Colon (tissue), 2 donors: ENCODE results near the gene ZNF580.

Experiments used
- FAIRE-seq: peaks from 2 replicates; lab custom pipeline; 2012; peaks lifted over from hg19 to GRCh38; lab: Jason Lieb, UNC
- donor health status: control.
- donor health status: control.

ZNF580 gene

DNA sequence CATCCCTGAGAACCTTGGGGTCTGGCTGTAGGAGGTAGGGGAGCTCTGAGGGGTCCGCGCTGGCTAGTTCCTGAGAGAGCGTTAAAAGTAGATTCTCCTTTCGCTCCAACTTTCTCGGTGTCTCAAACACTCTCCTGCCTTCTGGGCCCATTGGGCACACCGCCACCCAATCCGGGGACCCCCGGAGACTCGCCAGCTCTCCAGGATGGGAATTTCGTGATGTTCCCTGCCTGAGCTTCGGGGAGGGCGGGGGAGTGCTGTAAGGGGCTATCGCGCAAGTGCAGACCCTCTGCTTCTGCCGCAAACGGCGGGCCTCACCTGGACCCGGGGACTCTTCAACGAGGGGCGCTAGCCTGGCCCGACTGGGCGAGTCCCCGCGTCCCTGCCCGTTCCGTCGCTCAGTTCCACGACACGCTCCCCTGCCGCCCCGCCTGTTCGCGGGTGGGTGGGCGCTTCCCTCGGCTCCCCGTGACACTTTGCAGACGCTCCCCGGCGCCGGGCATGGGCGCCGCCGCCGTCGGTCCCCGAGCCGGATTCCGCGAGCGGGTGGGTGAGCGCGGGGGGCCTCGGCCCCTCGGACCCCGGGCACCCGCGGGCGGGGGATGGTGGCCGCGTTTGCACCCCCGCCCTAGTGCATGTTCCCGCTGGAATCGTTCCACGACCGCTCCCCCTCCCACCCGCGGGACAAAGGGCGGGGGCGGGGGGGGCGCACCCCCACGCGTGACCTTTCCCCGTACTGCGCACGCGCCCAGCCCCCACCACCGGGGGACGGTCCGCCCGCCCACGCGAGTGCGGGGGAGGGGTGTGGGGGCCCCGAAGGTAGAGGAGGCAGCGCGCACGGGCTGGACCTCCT is 7.2 kb downstream of the ZNF580 start, which contains the start of gene CCDC106:
Gene CCDC106, plus strand, starts transcription at position 481 of the 853 bp plus-strand sequence. CDS start 835 bp downstream, outside the sequence.
- FAIRE-seq = no peak

DNA sequence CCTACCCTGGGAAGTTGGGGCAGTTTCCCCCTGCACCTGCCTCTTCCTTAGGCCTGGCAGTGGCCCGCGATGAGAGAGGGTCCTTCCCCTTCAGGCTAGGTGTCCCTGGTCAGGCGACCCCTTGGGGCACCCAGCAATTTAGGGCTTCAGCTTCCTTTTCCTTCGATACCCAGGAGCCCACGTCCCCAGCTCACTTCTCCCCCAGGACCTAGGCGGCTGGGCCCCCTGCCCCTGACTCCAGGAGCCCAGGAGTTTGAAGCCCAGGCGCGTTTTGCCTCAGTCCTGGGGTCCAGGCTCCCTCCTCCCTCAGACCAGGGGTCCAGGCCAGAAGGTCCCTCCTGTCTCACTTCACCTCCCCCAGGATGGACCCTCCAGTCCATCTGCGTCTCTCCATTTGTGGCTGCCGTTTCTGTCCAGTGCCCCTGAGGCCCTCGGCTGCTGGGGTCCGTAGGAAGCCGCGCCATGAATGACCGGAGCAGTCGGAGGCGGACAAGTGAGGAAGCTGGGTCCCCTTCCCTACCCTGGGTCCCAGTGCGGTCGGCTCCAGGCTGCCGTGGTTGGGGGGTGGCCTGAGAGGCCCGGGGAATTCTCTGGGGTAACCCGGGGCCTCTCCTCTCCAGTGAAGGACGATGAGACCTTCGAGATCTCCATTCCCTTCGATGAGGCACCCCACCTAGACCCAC is 7.9 kb downstream of the ZNF580 start:
- FAIRE-seq = no peak

DNA sequence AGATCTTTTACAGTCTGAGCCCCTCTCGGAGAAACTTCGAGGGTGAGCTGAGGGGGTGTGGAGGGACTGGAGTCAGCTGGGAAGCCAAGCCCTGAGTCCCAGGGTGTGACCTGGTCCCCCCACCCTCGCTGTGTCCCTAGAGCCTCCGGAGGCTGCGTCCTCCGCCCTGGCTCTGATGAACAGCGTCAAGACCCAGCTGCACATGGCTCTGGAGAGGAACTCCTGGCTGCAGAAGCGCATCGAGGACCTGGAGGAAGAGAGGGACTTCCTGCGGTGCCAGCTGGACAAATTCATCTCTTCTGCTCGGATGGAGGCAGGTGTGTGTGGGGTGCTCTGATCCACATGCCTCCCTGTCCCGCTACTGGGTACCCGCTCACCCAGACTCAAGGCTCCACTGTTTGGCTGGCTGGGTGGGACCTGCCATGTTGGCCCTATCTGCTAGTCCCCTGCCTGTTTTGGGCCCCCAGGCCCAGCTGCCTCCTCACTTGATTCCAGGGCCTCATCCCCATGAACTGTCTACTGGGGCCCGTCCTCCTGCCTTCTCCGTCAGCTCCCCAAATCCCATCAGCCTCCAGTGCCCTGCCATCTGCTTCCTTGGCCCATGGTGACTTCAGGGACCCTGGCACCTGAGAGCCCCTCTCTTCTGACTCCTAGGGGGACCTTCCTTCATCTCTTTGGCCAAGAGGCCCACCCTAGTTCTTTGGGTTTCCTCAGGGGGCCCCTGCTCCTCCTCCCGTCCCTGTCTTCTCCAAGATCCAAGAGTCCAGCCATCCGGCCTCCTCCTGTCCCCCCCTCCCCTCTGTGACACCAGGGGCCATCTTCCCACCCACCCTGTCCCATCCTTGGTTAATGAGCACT is 8.7 kb downstream of the ZNF580 start:
- no peak for FAIRE-seq

DNA sequence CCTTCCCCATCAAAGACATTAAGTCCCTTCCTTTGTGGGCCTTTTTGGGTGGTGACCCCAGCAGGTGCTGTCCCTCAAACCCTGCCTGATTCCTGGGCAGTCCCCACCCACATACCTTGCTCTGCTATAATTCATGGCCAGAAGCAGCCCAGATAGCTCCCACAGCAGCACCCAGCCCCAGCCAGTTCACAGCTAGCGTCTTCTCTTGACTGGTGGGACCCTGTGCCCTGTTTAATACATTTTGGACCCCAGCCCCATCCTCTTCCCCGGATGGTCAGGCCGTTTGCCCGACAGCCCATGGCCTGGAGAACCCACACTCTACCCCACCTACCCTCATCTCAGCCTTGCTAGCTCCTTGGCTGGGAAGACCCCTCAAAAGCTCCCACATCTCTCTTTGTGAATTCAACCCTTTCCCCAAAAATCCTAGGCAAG is 9.3 kb downstream of the ZNF580 start:
- no peak for FAIRE-seq

DNA sequence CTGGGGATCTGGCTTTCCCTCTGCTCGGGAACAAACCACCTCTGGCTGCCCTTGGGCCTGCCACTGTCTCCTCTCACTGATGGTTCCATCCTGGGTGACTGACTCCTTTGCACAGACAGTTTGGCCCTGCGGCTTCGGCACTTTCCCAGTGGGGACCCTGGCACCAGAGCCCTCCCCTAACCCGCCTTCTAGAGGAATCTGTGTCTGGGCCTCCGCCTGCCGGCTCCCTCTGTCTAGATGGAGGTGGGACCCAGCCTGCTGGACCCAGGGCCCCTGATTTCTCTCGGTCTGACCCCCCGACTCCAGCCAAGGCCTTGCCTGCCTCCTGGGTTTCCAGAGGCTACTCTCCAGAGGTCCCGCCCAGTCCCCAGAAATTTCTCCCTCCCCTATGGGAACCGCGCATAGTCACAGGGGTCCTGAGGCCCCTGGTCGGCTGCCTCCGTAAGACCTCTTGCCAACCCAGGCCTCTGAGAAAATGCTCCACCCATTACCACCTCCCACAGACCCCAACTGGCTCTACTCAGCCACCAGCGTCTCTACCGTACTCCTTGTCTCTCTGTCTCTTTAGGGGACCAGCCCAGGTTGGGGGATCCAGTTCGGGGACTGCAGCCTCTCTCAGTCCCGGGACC is 9.9 kb downstream of the ZNF580 start:
- FAIRE-seq = no peak

DNA sequence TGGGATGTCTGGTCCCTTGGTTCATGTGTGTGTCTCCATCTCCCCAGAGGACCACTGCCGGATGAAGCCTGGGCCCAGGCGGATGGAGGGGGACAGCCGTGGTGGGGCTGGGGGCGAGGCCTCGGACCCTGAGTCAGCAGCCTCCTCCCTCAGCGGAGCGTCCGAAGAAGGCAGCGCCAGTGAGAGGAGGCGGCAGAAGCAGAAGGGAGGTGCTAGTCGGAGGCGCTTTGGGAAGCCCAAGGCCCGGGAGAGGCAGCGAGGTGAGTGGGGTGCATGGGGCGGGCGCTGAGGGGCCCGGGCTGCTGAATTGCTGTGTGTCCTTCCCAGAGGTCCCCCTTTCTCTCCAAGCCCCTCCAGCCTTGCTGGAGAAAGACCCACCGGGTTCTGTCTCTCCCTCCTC is 10.4 kb downstream of the ZNF580 start:
- FAIRE-seq = no peak

DNA sequence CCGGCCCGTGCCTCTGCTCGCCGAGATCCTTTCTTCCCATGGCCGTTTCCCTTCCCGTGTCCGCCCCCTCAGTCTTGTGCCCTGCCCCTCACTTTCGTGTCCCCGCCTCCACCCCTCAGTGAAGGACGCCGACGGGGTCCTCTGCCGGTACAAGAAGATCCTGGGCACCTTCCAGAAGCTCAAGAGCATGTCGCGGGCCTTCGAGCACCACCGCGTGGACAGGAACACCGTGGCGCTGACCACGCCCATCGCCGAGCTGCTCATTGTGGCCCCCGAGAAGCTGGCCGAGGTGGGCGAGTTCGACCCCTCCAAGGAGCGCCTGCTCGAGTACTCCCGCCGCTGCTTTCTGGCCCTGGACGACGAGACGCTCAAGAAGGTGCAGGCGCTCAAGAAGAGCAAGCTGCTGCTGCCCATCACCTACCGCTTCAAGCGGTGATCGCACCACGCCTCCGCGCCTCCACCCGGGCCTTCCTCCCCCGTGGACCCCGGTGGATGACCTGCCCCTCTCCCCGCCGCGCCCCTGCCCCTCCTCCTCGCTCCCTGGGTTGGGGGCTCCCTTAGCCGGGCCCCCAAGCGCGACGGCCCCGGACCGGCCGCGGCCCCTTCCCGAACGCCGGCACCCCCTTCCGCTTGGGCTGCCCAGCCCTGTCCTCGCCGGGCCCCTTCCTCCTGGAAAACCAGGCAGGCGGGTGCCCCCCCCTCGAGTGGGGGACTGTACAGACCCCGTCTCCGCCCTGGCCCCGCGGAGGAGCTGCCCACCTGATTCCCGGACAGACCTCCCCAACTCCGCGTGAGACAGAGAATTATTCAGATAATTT is 11.7 kb downstream of the ZNF580 start:
- no peak for FAIRE-seq

DNA sequence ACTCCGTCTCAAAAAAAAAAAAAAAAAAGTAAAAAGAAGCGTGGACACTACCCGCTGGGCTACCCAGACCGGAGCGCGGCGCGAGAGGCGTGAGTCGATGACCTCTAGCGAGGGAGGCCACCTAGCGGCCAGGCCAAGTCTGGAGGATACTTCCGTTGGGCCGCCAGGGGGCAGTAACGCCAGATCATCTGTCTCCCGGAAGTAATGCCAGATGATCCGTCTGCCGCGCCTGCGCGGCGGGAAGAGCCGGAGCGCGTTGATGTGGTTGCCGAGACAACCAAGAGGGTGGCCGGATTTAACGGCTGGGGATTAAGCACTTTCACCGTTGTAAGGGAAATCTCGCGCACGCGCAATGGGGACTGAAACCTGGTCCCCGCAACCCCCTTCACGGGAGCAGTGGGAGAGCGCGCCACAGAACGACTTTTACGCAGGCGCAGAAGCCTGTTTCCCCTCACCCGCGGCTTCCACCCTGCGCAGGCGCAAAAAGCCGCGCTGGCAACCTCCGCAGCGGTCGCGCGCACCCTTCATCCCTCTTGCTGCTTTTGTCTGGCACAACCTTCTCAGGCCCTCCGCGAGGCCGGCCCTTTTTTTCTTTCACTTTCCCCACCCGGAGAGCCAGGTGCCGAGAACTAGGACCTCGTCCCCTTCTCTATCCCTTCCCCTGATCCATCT is 13.0 kb downstream of the ZNF580 start:
- FAIRE-seq = no peak

DNA sequence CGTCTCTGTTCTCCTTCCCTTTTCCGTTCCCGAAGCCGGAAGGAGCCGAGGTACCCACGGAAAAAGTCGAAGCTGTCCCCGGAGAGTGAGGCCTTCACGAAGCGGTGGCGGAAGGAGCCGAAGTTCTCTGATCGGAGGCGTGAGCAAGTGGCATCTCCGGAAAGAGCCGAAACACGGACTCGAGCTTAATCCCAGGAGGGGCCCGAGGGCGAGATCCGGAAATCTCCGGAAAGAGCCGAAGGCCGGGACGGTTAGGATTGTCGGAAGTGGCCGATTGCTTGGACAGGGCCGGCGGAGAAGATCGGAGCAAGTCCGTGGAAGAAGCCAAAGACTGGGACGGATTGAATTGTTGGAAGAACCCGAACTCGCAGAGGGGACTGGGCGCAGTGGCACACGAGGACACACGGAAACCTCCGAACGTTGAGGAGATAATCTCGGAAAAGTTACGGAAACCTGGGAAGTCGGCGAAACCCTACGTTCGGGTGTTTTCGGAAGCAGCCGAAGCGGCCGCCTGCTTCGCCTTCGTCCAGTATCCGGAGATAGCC is 13.6 kb downstream of the ZNF580 start:
- peak; percentile 94 for FAIRE-seq

DNA sequence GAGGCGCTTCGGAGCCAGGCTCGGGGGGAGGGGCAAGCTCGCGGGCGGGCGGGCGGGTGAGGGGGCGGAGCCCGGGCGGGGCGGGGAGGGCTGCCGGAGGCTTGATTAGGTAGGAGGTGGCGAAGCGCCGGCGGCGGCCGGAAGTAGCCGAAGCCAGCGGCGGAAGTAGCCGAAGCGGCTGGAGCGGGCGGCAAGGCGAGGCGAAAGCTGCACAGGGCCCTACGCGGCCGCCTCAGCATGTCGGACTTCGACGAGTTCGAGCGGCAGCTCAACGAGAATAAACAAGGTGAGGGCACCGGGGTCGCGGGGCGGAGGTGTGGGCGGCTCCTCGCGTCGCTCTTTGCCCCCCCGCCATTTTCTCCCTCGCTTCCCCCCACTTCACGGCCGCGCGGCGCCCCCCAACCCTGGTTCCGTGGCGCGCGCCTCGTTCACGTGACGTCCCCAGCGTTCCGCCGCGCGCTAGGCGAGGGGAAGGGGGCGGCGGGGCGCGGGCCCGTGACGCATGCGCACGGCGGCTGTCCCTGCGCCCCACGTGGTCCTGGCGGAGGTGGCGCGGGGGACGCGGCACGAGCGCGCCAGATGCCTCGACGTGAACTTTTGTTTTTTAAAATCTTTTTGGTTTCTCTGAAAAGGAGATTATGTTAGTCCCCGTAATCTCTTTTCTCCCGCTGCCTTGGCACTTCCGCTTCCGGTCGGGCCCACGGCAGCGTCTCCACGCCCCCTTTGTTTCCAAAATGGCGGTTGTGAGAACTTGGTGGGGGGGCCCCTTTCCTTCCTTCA is 14.3 kb downstream of the ZNF580 start, which contains the start of gene U2AF2:
Gene U2AF2, plus strand, starts transcription at position 168 of the 780 bp plus-strand sequence. Its CDS starts 70 bp downstream, at position 238.
- FAIRE-seq = no peak

DNA sequence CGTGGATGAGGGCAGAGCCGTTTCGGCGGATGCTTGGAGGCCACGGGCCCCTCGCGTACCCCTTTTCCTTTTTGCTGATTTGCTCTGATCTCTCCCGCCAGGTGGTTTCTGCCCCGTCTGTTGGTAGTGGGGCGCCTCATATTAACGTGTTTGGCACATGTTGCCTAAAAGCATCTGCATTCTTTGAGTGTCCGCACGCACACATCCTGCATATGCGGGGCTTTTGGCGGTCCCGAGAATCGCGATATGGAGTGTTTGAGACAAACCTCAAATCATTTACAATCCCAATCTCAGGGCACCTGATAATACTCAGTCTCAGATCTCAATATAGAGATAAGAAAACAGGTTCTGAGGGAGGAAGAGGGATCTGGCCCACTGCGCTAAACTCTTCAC is 14.8 kb downstream of the ZNF580 start:
- FAIRE-seq = no peak

DNA sequence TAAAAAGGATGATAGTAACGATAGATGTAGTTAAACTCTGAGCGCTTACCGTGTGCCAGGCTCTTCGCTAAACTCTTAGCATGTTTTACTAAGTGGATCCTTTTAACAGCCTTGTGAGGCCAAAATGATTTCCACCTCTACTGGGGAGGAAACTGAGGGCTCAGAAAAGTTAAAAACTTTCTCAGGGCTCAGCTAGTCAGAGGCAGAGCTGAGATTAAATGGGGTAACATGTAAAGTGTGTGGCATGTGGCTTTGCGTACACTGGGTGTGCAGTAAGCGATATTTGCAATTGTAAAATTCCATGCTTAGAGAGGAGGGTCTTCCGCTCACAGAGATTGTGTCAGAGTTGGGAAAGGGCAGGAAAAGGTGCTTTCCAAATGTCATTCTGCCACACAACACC is 15.8 kb downstream of the ZNF580 start:
- no peak for FAIRE-seq

DNA sequence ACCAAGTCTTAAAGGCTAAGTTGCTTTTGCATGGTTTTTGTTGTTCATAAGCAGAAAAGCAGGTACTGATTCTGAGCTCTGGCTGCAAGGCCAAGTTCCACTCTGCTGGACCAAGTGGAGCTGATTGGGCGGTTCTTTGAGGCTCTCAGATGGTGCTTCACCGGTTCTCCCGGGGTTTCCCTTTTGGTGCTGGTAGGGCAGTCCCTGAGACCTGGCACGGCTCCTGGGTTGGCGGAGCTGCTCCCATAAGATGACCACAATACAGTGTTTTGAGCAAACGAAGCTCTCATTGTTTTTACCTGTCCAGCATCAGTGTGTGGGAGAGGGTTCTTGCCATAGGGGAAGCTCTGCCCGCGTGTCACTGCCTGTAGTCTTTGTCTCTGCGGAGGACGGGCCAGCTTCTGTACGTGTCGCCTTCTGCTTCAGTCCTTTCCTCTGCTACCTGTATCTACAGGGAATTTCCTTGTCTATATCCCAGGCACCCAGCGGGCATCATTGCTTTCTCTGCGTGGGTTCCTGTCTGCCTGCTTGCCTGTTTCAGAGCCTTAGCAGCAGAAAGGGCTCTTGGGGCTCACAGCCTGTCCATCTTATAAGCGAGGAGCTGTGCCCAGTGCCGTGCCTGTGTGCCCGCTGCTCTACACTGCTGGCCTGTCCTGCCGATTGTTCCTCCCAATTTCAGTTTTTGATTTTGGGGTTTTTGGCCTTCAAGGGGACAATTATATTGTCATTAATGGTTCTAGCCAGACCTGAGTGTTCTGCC is 16.4 kb downstream of the ZNF580 start:
- FAIRE-seq = no peak

DNA sequence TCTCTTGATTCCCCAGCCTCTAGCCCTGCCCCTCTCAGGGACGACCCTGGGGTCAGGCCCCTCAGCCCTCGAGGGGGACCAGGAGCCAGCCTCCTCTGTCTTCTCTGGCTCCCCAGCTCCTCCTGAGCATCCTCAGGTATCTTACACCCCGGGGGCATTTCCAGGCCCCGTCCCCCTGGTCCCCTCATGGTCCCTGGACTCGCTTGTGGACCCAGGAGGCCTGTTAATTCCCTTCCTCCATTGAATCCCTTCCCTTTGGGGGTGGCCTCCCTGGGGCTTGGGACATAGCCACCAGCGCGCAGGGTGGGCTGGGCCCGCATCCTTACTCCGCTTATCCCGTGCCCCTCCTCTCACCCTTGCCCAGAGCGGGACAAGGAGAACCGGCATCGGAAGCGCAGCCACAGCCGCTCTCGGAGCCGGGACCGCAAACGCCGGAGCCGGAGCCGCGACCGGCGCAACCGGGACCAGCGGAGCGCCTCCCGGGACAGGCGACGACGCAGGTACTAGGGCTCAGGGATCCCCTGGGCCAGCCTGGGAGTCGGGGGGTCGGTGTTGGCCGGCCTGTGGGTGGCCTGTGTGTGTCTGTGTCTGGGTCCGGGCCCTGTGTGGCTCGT is 18.2 kb downstream of the ZNF580 start:
- FAIRE-seq = no peak

DNA sequence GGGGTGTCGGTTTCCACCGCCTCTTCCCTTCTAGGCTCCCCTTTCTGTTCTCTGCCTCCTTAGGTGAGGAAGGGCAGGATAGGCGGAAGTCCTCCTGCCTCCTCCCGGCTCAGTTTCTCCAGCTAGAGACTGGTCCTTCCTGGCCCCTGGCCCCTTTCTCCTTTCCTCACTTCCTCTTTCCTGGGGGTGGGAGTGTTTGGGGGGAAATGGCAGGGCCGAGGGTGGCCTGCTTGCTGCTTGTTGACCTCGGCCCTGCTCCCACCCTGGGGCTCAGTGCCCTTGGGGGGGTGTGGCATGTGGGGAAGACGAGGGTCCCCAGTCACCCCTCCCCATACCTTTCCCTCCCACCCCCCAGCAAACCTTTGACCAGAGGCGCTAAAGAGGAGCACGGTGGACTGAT is 19.0 kb downstream of the ZNF580 start:
- FAIRE-seq = no peak

DNA sequence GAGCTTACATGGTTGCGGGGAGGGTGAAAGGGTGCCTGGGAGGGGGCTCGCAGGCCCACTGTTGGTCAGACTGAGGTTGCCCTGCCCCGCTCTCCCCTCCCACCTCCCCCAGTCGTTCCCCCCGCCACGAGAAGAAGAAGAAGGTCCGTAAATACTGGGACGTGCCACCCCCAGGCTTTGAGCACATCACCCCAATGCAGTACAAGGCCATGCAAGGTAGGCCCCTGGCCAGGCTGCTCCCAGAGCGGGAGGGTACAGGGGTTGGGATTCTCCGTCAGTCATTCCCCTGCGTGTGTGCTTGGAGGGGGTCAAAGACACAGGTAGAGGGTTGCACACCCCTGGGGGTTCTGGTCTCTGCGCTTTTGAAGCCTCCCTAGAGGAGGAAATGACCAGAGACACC is 19.6 kb downstream of the ZNF580 start:
- FAIRE-seq = no peak

DNA sequence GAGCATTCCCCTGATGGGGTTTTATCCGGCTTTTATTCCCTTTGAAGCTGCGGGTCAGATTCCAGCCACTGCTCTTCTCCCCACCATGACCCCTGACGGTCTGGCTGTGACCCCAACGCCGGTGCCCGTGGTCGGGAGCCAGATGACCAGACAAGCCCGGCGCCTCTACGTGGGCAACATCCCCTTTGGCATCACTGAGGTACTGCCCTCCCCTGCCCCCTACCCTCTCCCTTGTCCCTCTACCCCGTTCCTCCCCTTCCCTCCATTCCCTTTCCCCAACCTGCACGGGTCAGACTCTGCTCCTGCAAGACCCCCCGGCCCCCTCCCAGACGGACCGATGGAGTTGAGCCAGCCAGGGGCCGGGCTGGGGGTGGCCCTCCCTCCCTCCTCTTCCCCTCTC is 20.2 kb downstream of the ZNF580 start:
- FAIRE-seq = no peak

DNA sequence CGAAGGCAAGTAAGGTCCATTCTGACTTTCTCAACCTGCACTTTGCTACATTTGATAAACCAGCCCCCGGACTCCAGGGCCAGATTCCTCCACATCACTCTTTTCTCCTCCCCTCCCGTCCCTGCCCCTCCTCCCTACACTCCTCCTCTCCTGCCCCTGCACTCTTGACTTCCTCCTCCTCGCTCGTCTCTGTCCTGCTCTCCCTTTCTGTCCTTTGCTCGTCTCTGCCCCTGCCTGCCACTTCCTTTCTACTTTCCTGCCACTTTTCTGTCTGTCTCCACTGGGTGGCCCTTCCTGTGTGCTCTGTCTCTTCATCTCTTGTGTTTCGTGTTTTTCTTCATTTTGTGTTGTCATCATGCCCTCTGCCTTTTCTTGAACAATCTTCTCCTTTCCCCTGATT is 21.0 kb downstream of the ZNF580 start:
- no peak for FAIRE-seq
